Common myeloid progenitor, CD34-positive (primary cell): ENCODE results near the gene CNOT6L.
A peak's percentile ranks its signal among the peaks of the same experiment; 100 is the strongest.

Experiments
- CTCF ChIA-PET: fragments of 350-600 bp; sonication (Branson Sonifier 250); formaldehyde crosslinking; loops from one replicate; lab custom pipeline; 2021; ENCODE audit warnings: antibody characterized with exemption; lab: Charles Lee
- POLR2A ChIA-PET: fragments of 350-600 bp; sonication (Branson Sonifier 250); formaldehyde crosslinking; loops from one replicate; lab custom pipeline; 2021; ENCODE audit warnings: antibody characterized with exemption; lab: Charles Lee
- DNase-seq, 3 donors: peaks; one replicate each; pipeline versions ENCODE4 v3.0.0 to v3.0.0-alpha.2; 2013
- H3K27ac ChIP-seq, 2 experiments: 1 replicate in 1 of 2; 2 replicates in 1 of 2; pipeline ENCODE4 v1.7.0; 2013; ENCODE audit warnings: inconsistent platforms in 2 of 2, low read length in 2 of 2, mild to moderate bottlenecking in 2 of 2, low read depth in 1 of 2, moderate library complexity in 1 of 2; ENCODE audit not compliant: severe bottlenecking in 2 of 2, insufficient read depth in 1 of 2, poor library complexity in 1 of 2
- H3K27me3 ChIP-seq, 5 experiments: replicated peaks in 2 of 5; 1 replicate in 3 of 5; 2 replicates in 2 of 5; pipeline versions ENCODE4 v1.6.1 to v1.7.0; 2013; ENCODE audit warnings: low read length in 4 of 5, mild to moderate bottlenecking in 2 of 5, moderate library complexity in 2 of 5, inconsistent platforms in 1 of 5; ENCODE audit not compliant: insufficient read depth in 5 of 5, control insufficient read depth in 4 of 5
- H3K36me3 ChIP-seq, 4 experiments: 1 replicate in 2 of 4; 2 replicates in 2 of 4; pipeline versions ENCODE4 v1.6.1 to v1.7.0; 2013; ENCODE audit warnings: low read length in 3 of 4, control low read depth in 1 of 4, mild to moderate bottlenecking in 1 of 4; ENCODE audit not compliant: control insufficient read depth in 4 of 4, insufficient read depth in 4 of 4
- H3K4me1 ChIP-seq, 4 experiments: 1 replicate in 3 of 4; 2 replicates in 1 of 4; pipeline versions ENCODE4 v1.6.1 to v1.7.1; 2013; ENCODE audit warnings: low read length in 3 of 4, mild to moderate bottlenecking in 3 of 4, control low read depth in 1 of 4, inconsistent platforms in 1 of 4, moderate library complexity in 1 of 4; ENCODE audit not compliant: control insufficient read depth in 4 of 4, insufficient read depth in 4 of 4; ENCODE audit errors: control extremely low read depth in 1 of 4
- H3K4me3 ChIP-seq, 7 experiments: 1 replicate in 4 of 7; 2 replicates in 3 of 7; pipeline versions ENCODE4 v1.5.1 to v1.7.0; 2013; ENCODE audit warnings: mild to moderate bottlenecking in 7 of 7, low read length in 6 of 7, moderate library complexity in 6 of 7, inconsistent platforms in 2 of 7, low read depth in 2 of 7, control low read depth in 1 of 7; ENCODE audit not compliant: insufficient read depth in 4 of 7, control insufficient read depth in 1 of 7; ENCODE audit errors: extremely low read depth in 1 of 7
- H3K9me3 ChIP-seq, 5 experiments: 1 replicate in 4 of 5; 2 replicates in 1 of 5; pipeline versions ENCODE4 v1.6.1 to v1.7.1; 2013; ENCODE audit warnings: low read length in 4 of 5, mild to moderate bottlenecking in 2 of 5, inconsistent platforms in 1 of 5, low read depth in 1 of 5, moderate library complexity in 1 of 5; ENCODE audit not compliant: control insufficient read depth in 4 of 5, insufficient read depth in 2 of 5; ENCODE audit errors: control extremely low read depth in 1 of 5
- whole genome bisulfite sequencing: methylation state at CpG from one replicate; pipeline ENCODE4 v1.1.5; 2013; ENCODE audit not compliant: insufficient coverage; 5-methylcytosine and 5-hydroxymethylcytosine counted together

The CNOT6L gene

DNA sequence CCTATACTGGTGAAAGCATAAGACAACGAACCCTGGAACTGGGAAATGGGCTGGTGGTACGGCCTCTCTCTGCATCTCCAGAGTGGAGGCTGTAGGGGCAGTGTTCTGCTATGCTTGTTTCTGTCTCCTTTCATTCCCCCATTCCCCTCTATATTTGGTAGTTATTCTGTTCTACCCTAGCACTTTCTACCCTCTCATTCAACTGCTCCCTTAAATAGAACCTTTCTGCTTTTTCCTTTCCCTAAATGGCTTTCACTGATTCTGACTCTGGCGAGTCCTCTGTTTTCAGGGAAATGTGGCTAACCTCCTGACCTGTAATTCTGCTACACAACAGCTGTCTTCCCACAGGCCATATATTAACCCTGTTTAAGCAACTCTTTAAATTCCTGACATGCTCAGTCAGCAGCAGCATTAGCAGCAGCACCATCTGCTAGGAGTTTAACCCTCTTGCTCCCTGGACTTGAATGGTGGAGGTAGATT, 119.4 kb downstream of the CNOT6L start:
- H3K27me3 ChIP-seq, result no peaks in the 10 kb centered on the region
- CTCF ChIA-PET, result interaction anchor here (0.9 to 1.3 kb wide), 3 partner anchors 32 to 334 kb away, joined by 3 read pairs; no protein-coding TSS in a partner anchor
- no peak overlapping the region for H3K4me3 ChIP-seq
- POLR2A ChIA-PET, result no interaction called here
- 94% methylated on average over 2 of the region's 3 CpGs for WGBS
- H3K36me3 ChIP-seq, result no peaks in the 10 kb centered on the region
- no peaks in the 10 kb centered on the region for H3K9me3 ChIP-seq
- no peak for DNase-seq
- H3K27ac ChIP-seq, result no peak overlapping the region
- peaks cover 0 to 10% (median 1%) of the 10 kb centered on the region in 4 experiments for H3K4me1 ChIP-seq

DNA sequence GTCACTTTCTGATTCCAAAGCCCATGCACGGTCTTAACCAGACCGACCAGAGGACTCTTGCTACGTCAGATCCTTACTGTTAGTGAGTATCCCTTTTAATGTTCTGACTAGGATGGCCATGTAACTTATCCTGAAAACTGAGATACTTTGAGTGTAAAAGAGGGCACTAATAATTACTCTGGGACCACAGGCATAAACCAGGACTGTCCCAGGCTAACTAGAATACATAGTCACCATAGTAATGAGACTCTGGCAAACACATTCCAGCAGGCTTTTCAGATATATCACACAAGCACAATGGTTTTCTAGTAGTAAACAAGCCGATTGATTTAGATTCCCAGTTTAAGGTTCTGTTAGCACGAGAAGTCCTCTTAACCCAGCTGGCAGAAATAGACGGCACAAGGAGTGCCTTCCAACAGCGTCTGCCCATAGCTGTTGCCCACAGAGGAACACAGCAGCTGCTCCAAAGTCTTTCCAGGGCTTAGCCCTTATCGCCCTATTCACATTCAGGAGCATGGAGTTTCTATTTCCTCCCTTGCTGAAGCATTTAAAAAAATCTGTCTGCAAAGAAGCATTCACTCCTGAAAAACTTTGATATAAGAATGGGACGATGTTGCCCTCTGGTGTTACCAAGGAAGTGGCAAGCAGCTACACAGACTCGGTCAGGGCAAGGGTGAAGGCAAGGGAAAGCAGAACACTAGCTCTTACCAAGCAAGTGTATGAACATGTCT, 121.1 kb downstream of the CNOT6L start:
- H3K4me1 ChIP-seq, result peaks cover 0 to 10% (median 1%) of the 10 kb centered on the region in 4 experiments
- no peaks in the 10 kb centered on the region for H3K27me3 ChIP-seq
- WGBS, result 68% methylated on average over 9 of the region's 10 CpGs
- peak; percentile 34 to 59 (median 58) for DNase-seq
- no peak overlapping the region for H3K27ac ChIP-seq
- no peaks in the 10 kb centered on the region for H3K36me3 ChIP-seq
- ChIA-PET CTCF (interaction anchor here (0.8 kb wide), 1 partner anchor 96 kb away, joined by 3 read pairs; no protein-coding TSS in a partner anchor), POLR2A (no interaction called here)
- no peaks in the 10 kb centered on the region for H3K9me3 ChIP-seq
- no peak overlapping the region for H3K4me3 ChIP-seq

DNA sequence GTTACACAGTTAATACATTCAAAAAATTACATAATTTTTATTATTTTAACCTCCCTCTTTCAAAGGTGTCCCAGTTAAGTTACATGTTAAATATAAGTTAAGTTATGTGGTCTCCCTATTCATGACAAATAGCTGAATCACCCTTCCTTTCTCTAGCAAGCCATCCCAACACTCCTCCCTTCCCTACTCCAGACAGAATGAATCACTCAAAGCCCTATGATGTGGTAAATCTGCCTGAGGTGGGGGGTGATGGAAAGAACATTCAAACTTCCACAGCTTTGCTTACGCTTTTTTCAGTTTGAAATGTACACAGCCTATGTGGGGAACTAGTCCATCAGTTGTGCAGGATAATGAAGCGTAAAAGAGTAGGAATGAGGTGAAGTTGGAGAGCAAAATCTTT, 123.4 kb downstream of the CNOT6L start:
- peaks cover 0 to 10% (median 1%) of the 10 kb centered on the region in 4 experiments for H3K4me1 ChIP-seq
- no peak overlapping the region for H3K27ac ChIP-seq
- ChIA-PET CTCF (interaction anchor here (1.0 kb wide), 1 partner anchor 27 kb away, joined by 3 read pairs; no protein-coding TSS in a partner anchor), POLR2A (no interaction called here)
- peak in 2 of 3 donors; percentile 35 to 37 for DNase-seq
- WGBS, result 100% methylated on average over 2 of the region's 2 CpGs
- no peaks in the 10 kb centered on the region for H3K27me3 ChIP-seq
- H3K9me3 ChIP-seq, result no peaks in the 10 kb centered on the region
- H3K36me3 ChIP-seq, result no peaks in the 10 kb centered on the region
- no peak overlapping the region for H3K4me3 ChIP-seq

DNA sequence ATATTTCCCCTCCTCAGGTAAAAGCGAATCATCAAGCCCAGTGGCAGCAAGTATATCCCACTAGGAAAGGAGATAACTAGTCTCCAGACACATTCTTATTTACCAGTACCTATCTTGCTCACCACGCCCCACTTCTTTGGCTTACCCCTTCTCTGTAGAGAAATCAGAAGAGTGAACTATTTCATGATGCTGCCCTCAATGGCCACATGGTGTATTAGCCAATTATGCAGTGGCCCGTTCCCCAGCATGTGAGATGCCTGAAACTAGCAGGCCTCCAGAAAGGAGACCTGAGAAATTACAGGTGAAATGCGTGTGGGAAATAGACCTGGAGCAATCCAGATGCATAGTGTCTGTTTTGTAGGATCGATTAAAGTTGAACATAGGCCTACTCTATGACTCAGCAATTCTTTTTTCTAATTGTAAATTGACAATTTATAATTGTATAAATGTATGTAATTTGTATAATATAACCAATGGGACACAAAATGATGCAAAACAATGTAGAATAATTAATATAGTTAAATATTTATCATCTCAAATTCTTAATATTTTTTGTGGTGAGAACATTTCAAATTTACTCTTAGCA, 126.2 kb downstream of the CNOT6L start:
- POLR2A ChIA-PET, result no interaction called here
- Histone ChIP-seq H3K4me1 (peaks cover 0 to 7% (median 1%) of the 10 kb centered on the region in 4 experiments), H3K9me3 (no peaks in the 10 kb centered on the region), H3K4me3 (no peak overlapping the region), H3K36me3 (no peaks in the 10 kb centered on the region), H3K27me3 (no peaks in the 10 kb centered on the region), H3K27ac (no peak overlapping the region)
- CTCF ChIA-PET, result no interaction called here
- no peak for DNase-seq
- WGBS, result 100% methylated on average over 2 of the region's 5 CpGs

DNA sequence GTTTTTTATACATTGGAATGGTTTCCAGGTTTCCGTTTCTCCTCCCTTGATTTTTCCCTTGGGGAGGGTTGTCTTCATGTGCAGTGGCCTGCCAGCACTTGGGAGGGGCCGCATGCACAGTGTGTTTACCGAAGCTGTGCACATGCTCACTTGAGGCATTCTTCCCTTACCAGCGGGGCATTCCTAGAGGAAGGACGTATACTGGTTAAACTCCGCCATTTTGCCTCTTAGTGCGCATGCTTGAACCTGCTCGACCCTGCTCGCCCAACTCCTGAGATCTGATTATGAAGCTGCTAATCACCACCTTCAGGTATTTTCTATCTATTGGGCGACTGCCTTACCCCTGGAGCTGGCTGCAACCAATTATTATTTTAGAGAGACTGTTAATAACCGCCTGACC, 137.4 kb downstream of the CNOT6L start:
- Histone ChIP-seq H3K9me3 (no peaks in the 10 kb centered on the region), H3K36me3 (no peaks in the 10 kb centered on the region), H3K4me1 (no peaks in the 10 kb centered on the region), H3K27me3 (no peaks in the 10 kb centered on the region), H3K4me3 (no peak overlapping the region), H3K27ac (no peak overlapping the region)
- WGBS, result 96% methylated on average over 11 of the region's 11 CpGs
- DNase-seq, result no peak
- ChIA-PET POLR2A (no interaction called here), CTCF (no interaction called here)

DNA sequence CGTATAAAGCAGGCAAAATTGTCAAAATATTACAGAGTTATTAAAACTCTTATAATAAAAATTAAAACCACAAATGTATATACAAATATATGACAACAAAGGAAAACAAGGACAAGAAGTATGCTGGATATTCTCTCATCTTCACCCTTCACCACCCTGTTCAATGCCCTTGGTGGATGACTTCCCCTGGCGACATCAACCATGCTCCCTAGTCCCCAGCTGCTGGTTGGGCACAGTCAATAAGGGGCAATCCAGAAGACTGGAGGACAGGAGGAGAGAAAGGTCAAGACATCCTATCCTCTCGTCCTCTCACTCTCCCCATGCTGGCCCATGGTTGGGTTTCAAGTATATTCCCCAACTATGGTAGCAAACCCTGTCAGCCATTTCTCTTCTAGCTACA, 142.3 kb downstream of the CNOT6L start:
- Histone ChIP-seq H3K4me1 (no peaks in the 10 kb centered on the region), H3K36me3 (no peaks in the 10 kb centered on the region), H3K27ac (no peak overlapping the region), H3K9me3 (no peaks in the 10 kb centered on the region), H3K27me3 (no peaks in the 10 kb centered on the region), H3K4me3 (no peak overlapping the region)
- 92% methylated on average over 2 of the region's 3 CpGs for WGBS
- ChIA-PET POLR2A (no interaction called here), CTCF (no interaction called here)
- DNase-seq, result no peak

DNA sequence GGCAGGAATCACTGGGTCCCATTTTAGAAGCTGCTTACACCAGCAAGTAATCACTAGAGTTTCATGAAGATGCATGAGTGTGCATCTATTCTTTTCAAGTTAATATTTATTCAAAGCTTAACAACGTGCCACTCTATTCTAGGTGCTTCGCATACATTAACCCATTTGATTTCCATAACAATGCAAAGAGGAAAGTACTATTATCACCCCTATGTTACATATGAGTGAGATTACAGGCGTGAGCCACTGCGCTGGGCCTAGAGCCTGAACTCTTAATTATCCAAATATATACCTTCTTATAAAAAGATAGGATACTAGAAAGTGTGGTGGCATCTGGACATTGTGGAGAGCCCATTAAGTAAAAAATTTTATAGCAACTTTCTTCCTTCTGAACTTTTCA, 148.1 kb downstream of the CNOT6L start:
- Histone ChIP-seq H3K27ac (no peak overlapping the region), H3K27me3 (no peaks in the 10 kb centered on the region), H3K36me3 (no peaks in the 10 kb centered on the region), H3K9me3 (no peaks in the 10 kb centered on the region), H3K4me3 (no peak overlapping the region), H3K4me1 (no peaks in the 10 kb centered on the region)
- POLR2A ChIA-PET, result no interaction called here
- CTCF ChIA-PET, result interaction anchor here (1.1 to 1.5 kb wide), 2 partner anchors 51 to 244 kb away, joined by 3 read pairs; no protein-coding TSS in a partner anchor
- WGBS, result no CpG with 5 or more reads among the region's 4 CpGs
- DNase-seq, result no peak
